Parathyroid adenoma (tissue), 2 donors: ENCODE measurements around the gene TOP3B.

Source experiments
- H2AFZ ChIP-seq: fragments of 300-600 bp; sonication (generic); one replicate; pipeline ENCODE4 v1.7.0; 2017; ENCODE audit warnings: antibody characterized with exemption, mild to moderate bottlenecking
- H3K27ac ChIP-seq: fragments of 300-600 bp; sonication (generic); one replicate; pipeline ENCODE4 v1.7.0; 2017
- H3K27me3 ChIP-seq: fragments of 300-600 bp; sonication (generic); one replicate; pipeline ENCODE4 v1.7.0; 2017; ENCODE audit warnings: low read length; ENCODE audit not compliant: control insufficient read depth, insufficient read depth
- H3K36me3 ChIP-seq: fragments of 300-600 bp; sonication (generic); one replicate; pipeline ENCODE4 v1.7.0; 2017; ENCODE audit warnings: low read length; ENCODE audit not compliant: control insufficient read depth, insufficient read depth
- H3K4me1 ChIP-seq: fragments of 300-600 bp; sonication (generic); one replicate; pipeline ENCODE4 v1.7.0; 2017; ENCODE audit warnings: control low read depth
- H3K4me2 ChIP-seq: fragments of 300-600 bp; sonication (generic); one replicate; pipeline ENCODE4 v1.7.0; 2017; ENCODE audit warnings: low read length
- H3K4me3 ChIP-seq: fragments of 300-600 bp; sonication (generic); one replicate; pipeline ENCODE4 v1.7.0; 2017; ENCODE audit warnings: low read depth, low read length
- H3K79me2 ChIP-seq: fragments of 300-600 bp; sonication (generic); one replicate; pipeline ENCODE4 v1.7.0; 2017; ENCODE audit warnings: control low read depth
- H3K9ac ChIP-seq: fragments of 300-600 bp; sonication (generic); one replicate; pipeline ENCODE4 v1.7.0; 2017; ENCODE audit warnings: mild to moderate bottlenecking
- H3K9me3 ChIP-seq: fragments of 300-600 bp; sonication (generic); one replicate; pipeline ENCODE4 v1.7.0; 2017; ENCODE audit warnings: low read length; ENCODE audit not compliant: control insufficient read depth
- TF ChIP-seq, protein P1 (sequence below): fragments of 300-600 bp; sonication (generic); IDR thresholded peaks from one replicate; pipeline ENCODE4 v1.7.0; 2017; ENCODE audit warnings: antibody characterized with exemption, mild to moderate bottlenecking
- donor health status: primary hyperparathyroidism.

The TOP3B gene

DNA sequence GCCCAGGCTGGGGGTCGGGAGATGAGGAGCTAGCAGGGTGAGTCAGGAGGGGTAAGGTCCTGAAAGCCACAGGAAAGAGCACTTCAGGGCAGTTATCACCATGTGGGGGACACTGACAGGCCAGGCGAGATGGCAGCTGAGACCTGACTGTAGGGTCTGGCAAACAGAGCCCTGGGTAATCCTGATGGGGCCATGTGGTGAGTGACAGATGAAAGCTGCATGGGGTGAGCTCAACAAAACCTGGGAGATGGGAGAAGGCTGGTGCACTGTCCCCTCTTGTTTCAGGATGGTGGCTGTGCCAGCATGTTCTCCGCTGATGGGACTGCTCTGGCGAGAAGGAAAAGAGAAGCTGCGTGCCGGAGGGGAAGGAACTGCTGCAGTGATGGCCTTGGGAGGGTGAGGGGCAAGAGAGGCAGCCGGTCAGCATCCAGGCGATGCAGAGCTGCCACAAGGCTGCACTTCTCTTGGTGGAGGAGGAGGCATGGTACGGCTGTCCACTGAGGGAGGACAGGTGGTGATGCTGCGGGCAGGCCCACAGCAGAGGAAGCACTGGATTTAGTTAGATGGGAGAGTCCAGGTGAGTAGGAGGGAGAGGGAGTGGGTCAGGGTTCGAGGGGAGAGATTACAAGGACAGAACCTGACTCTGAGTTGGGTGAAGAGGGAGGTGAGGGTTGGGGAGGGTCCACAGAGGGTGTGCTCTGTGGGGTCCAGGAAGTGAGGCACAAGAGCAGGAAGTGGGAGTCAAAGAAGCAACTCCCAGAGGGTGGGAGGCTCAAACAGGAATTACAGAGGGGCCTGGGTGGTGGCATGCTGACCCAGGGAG is 3.8 kb downstream of the TOP3B start:
- no peak overlapping the region for H3K4me3 ChIP-seq
- no peaks in the 10 kb centered on the region for H3K36me3 ChIP-seq
- H3K9me3 ChIP-seq = no peaks in the 10 kb centered on the region
- no peaks in the 10 kb centered on the region for H3K27me3 ChIP-seq
- H2AFZ ChIP-seq = no peak overlapping the region
- no peak overlapping the region for H3K27ac ChIP-seq
- TF ChIP-seq, protein P1, sequence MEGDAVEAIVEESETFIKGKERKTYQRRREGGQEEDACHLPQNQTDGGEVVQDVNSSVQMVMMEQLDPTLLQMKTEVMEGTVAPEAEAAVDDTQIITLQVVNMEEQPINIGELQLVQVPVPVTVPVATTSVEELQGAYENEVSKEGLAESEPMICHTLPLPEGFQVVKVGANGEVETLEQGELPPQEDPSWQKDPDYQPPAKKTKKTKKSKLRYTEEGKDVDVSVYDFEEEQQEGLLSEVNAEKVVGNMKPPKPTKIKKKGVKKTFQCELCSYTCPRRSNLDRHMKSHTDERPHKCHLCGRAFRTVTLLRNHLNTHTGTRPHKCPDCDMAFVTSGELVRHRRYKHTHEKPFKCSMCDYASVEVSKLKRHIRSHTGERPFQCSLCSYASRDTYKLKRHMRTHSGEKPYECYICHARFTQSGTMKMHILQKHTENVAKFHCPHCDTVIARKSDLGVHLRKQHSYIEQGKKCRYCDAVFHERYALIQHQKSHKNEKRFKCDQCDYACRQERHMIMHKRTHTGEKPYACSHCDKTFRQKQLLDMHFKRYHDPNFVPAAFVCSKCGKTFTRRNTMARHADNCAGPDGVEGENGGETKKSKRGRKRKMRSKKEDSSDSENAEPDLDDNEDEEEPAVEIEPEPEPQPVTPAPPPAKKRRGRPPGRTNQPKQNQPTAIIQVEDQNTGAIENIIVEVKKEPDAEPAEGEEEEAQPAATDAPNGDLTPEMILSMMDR = no peak
- H3K4me1 ChIP-seq = no peaks in the 10 kb centered on the region
- no peak overlapping the region for H3K4me2 ChIP-seq
- H3K9ac ChIP-seq = no peak overlapping the region
- peaks cover 2% of the 10 kb centered on the region for H3K79me2 ChIP-seq

DNA sequence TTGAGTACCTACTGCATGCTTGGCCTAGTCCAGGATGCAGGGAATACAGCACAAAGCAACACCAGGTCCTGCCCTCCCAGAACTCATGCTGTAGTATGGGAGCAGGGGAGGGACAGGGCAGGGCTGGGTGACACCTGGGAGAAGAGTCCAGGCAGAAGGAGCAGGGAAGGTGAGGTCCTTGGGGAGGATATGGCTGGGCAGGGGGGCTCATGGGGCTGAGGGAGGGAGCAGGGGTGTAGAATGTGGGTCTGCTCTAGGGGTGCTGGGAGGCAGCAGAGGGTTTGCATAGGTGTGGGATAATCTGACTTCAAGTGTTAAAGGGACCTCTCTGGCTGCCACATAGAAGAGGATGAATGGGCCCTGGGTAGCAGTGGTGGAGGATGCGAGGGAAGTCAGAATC is 4.8 kb downstream of the TOP3B start:
- no peak overlapping the region for H3K27ac ChIP-seq
- H3K9me3 ChIP-seq = no peaks in the 10 kb centered on the region
- TF ChIP-seq, protein P1 = no peak
- no peak overlapping the region for H2AFZ ChIP-seq
- peaks cover 2% of the 10 kb centered on the region for H3K79me2 ChIP-seq
- H3K36me3 ChIP-seq = no peaks in the 10 kb centered on the region
- no peak overlapping the region for H3K9ac ChIP-seq
- no peak overlapping the region for H3K4me2 ChIP-seq
- H3K4me1 ChIP-seq = no peaks in the 10 kb centered on the region
- no peaks in the 10 kb centered on the region for H3K27me3 ChIP-seq
- no peak overlapping the region for H3K4me3 ChIP-seq

DNA sequence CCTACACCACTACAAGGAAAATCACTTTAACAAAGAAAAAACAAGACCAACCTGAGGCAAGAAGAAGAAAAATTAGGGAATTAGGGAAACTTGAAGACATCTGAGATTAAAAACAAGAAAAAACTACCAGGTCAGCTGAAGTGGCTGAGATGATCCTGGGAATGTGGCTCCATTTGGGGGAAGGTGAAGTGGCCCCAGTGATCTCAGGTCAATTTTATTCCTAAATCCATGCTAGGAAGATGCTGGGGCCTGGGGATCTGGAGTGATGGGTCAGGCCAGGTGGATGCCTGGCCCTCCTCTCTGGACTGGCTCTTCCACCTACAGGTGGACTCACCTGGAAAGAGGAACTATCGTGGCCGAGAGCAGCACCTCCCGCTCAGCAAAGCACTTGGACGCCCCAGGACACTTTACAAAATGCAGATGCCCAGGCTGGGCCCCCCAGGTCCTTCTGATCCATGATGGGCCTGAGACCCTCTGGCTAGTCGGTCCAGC is 6.7 kb downstream of the TOP3B start:
- no peaks in the 10 kb centered on the region for H3K36me3 ChIP-seq

DNA sequence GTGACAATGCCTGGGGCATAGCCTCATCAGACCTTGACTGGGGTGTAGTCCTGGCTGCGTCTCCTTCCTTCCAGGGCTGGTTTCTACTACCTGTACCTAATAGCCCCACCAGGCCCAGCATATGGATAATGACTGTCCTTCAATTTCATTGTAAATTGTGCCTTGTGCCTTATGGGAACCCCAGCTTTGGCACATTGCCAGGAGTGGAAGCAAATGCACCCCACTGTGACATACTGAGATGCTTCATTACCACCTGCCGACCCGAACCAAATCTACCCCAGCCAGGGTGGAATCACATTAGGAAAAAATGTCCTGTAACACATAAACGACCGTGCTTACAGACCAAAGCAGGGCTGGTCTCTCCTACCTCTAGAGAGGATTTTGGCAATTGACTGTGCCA is 7.3 kb downstream of the TOP3B start:
- no peak overlapping the region for H3K27ac ChIP-seq
- no peak overlapping the region for H2AFZ ChIP-seq
- H3K4me1 ChIP-seq = no peaks in the 10 kb centered on the region
- H3K9me3 ChIP-seq = no peaks in the 10 kb centered on the region
- H3K79me2 ChIP-seq = peaks cover 2% of the 10 kb centered on the region
- no peak overlapping the region for H3K4me2 ChIP-seq
- no peak overlapping the region for H3K4me3 ChIP-seq
- no peaks in the 10 kb centered on the region for H3K36me3 ChIP-seq
- no peak overlapping the region for H3K9ac ChIP-seq
- TF ChIP-seq, protein P1 = no peak
- no peaks in the 10 kb centered on the region for H3K27me3 ChIP-seq

More for the DNA sequence above, 6.7 kb downstream of the TOP3B start:
- Histone ChIP-seq H3K79me2 (peaks cover 2% of the 10 kb centered on the region), H3K9me3 (no peaks in the 10 kb centered on the region), H2AFZ (no peak overlapping the region), H3K4me1 (no peaks in the 10 kb centered on the region), H3K4me2 (no peak overlapping the region), H3K27me3 (no peaks in the 10 kb centered on the region), H3K9ac (no peak overlapping the region), H3K4me3 (no peak overlapping the region), H3K27ac (no peak overlapping the region)
- TF ChIP-seq, protein P1 = no peak
